T-helper 9 cell (primary cell): ENCODE measurements around the gene SEMA4F.

Experiments used
- DNase-seq: peaks from one replicate; pipeline ENCODE4 v3.0.0-alpha.2; 2020

SEMA4F gene

DNA sequence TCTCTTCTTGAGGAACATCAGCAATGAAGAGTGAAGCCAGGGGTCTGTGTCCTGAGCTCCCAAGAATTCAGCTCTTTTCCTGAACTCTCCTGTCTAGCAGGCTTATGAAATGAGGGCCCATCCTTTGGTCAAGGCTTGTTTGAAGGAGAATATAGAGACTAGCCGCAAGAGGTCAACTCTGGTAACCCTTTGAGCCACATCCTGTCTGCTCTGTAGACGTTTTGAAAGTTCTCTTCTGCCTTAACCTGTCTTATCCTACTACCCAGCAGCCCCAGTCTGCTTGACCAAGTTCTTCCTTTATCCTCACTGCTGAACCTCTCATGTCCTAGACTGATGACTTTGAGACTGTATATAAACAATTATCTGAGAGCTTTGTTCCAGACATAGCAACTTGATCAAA, 5.4 kb downstream of the SEMA4F start:
- no peak for DNase-seq

DNA sequence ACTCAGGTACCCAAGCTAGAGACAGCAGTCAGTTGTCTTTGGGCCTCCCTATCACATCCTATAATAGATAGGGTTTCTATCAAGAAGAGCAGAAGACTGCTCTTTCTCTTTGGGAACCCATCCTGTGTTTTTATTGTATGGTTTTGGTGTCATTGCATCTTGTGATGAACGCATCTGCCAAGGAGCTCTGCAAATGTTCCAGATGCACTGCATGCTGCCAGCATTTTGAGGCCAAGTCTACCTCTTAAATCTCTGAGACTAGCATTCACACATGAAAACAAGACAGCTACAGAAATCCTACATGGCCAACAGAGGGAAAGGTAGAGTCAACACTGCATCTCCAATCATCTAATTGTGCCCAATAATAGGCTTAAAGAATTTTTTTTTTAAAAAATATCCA, 14.0 kb downstream of the SEMA4F start:
- no peak for DNase-seq

DNA sequence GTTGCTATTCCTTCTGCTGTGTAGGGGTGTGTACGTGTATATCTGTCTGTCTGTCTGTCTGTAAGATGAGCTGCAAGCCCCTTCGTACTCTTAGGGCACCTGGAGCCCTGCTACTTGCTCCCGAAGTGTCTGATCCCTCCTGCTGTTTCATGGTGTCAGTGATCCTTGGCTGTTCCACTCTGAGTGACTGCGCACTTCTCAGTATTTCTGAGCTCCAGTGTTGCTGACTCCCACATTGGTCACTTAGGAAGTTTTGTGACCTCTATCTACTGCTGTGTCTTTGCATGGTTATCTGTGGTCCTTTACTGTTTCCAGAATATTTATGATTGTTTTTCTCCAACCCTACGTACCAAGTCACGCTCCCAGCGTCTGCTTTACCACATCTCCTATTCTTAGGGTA, 16.2 kb downstream of the SEMA4F start:
- DNase-seq = no peak

DNA sequence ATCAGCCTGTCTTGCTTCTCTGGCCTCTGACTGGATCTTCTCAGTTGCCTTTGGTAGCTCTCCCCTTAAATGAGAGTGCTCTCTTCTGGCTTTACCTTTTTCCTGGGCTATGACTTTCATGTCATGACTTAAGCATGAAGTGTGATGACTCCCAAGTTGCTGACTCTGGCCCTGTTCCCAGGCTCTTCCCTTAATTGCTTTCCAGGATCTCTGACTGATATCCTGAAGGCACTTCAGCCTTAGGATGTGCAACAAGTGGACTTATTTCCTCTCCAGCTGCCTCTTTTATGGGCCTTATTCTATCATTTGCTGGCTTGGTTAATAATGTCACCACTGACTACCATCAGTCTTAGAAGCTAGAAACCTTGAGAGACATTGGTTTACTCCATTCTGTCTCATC, 17.4 kb downstream of the SEMA4F start:
- DNase-seq = no peak

DNA sequence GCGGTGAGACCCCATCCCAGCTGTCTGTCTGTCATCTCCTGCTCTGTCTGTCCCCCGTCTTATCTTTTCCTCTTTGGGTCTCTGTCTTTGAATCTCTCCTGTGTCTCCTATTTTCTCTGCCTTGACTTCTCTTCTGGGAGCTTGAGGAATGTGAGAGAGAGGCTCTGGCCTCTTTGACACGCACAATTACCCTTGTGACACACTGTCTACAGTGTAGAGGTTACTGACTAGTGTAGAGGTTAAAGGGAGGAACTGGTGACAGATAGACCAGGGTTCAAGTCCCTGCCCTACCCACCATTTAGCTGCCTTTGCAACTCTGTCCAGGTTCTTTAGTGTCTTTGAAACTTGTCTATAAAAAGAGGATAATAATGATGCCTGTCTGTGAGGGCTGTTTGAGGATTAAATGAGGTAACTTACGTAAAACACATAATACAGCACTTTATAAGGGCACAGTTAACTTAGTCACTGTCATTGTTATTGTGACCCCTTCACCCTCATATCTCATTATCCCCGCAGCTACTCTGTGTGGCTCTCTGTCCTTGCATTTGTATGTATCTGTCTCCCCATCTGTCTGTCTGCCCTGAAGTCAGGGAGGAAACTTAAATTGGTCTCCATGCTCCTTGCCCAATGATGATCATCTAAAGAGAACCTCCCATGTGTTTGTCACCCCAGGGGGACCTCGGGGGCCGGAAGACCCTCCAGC, 19.9 kb downstream of the SEMA4F start:
- no peak for DNase-seq

DNA sequence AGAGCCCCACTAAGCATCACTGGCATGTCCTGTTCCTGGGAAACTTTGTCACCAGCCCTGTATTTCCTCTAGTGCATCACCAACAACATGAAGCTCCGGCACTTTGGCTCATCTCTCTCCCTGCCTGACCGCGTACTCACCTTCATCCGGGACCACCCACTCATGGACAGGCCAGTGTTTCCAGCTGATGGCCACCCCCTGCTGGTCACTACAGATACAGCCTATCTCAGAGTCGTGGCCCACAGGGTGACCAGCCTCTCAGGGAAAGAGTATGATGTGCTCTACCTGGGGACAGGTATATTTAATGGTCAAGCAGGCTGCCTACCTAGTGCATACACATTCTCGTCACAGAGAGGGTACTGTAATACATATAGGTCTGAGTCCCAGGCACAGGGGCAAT, 21.0 kb downstream of the SEMA4F start:
- no peak for DNase-seq

DNA sequence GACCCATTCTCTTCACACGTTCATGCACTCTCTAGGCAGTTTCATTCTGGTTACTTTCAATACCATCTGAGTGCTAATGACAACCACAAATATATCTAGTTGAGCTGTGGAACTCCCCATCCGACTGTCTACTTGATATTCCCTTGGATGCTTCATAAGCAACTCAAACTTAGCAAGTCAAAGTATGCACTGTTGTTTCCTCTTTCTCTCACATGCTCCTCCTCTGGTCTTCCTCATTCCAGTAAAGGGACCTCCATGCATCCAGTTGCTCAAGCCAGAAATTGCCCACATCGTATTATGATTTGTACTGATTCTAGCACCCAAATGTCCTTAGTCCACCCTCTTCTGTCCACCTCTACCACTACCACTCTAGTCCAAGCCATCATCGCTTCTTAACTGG, 22.3 kb downstream of the SEMA4F start:
- no peak for DNase-seq

DNA sequence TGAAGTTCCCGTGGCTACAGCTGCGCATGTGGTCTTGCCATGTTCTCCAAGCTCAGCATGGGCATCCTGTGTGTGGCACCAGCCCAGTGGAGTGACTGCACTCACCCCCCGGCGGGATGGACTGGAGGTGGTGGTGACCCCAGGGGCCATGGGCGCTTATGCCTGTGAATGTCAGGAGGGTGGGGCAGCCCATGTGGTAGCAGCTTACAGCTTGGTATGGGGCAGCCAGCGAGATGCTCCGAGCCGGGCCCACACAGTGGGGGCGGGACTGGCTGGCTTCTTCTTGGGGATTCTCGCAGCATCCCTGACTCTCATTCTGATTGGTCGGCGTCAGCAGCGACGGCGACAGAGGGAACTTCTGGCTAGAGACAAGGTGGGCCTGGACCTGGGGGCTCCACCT, 25.6 kb downstream of the SEMA4F start:
- no peak for DNase-seq

DNA sequence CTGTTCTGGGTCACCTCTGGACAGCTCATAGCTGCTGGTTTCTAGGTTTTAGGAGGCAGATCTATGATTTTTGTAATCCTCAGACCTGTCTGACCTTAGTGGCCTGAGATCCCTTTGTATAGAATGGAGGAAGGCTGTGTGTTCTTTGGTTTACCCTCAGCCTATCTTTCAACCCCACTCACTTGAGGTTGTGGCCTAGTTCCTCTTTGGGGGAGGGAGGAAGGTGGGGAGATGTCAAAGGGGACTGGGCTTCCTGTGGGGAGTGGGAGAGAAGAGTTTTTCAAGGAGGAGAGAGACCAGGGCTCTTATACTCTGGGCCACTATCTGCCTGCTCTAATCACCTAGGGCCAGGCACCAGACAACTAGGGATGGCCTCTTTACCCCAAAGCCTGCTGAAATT, 28.5 kb downstream of the SEMA4F start:
- DNase-seq = no peak

DNA sequence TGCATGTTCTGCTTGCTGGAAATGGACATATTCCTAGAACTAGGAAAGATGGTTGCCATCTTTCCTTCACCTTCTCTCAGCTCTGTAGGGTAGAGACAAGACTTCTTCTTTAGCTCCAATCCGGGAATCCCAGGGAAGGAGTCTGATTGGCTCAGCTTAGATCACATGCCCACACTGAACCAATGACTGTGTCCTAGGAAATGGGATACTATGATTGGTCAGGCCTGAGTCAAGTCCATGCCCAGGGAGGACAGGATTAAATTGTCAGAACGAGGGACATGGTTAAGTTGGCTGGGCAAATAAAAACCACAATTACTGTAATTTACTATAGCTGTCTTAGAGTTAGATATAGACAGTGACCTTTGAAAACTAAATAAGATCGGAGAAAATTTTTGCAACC, 31.4 kb downstream of the SEMA4F start:
- no peak for DNase-seq

DNA sequence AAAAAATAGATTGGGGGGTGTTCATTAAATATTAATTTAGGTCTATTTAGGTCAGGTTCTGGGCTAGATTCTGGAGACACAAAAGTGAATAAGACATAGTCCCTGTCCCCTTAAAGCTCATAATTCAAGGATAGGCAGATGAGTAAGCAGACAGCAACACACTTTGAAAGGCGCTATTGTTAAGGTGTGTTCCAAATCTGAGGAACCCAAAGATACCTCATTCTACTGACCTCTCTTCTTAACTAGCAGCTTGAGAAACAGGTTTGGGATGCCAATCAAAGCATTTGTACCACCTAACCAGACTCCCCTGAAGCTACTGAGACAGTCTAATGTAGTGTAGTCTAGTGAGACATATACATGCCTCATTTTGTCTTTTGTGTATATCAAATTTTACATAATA, 34.8 kb downstream of the SEMA4F start:
- no peak for DNase-seq

DNA sequence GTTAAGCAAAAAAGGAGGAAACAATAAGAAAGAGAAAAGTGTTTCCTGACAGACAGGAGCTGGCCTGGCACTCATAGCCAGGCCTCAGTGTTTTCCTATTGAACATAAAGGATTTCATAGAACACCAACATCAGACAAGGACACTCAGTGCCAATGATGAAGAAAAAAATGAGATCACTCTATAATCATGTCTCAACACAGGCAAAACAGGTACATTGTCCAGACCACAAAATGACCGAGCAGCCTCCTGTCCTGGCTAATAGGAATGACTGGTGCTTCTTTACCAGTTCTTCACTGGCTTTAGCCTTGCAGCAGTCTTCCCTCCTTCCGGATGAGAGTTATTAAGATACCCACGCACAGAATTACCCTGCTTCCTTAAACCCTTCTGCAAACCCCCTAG, 35.6 kb downstream of the SEMA4F start:
- DNase-seq = no peak

DNA sequence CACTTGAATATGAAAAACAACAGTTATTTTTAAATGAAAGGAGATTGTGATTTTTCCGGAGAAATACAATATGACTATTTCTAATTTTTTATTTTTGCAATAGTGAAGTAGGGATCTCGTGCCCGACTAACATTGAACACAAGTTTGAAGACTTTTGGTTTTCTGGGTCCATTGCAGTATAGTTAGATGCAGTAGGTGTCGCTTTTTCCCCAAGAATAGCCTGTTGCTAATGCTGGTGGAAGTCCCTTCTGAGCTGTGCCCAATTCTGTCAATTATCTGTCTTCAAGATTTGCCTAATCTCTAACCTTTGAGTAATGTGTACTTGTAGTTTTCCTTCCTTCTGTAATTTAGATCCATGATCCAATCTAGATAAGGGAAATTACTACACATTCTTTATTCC, 36.5 kb downstream of the SEMA4F start:
- DNase-seq = no peak

DNA sequence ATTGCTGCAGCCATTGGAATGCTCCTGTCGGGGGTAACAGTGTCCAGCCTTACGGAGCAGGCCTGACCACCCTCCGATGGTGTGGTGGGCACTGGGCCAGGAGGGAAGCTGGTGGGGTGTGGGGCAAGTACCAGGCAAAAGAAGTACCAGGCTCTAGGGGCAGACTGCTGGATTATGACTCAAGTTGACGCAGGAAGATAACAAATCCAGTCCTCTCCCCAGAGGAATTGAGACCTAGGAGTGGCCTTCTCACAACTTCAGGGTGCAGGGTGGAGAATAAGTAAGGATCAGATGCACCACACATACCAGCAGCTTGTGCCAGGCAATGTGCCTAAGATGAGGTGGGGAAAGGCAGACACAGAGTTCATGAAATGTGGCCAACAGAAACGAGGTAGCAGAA, 37.9 kb downstream of the SEMA4F start:
- DNase-seq = no peak

DNA sequence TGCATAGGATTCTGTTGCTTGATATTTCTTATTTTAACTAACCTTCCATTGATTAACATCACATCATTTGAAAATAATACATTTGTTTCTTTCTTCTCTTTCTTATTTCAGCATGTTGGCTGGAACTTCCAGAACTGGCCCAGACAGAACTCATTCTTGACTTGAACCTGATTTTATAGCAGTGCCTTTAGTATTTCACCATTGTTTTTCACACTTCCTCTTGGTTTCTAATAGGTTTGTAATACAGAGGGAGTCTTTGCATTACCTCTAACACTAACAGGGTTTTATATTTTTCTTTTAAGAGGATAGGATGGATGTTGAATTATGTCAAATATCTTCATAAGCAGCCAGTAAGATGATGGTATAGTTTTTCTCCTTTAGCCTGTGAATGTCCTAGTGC, 39.2 kb downstream of the SEMA4F start:
- DNase-seq = no peak

DNA sequence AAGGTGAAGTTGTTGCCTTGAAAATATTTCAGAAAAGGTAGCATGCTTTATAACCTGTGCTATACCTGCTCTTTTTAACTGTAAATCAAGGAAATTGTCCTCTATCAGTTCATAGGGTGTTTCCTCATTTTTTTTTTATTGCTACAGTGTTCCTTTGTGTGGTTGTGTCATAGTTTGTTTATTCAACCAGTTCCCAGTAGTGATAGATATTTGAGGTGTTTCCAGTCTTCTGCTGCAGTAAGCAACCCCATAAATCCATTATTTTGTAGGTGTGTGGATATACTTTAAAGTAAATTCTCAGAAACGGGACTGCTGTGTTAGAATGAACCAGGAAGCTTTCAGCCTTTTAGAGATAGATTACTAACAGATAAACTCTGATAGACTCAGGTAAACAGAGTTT, 39.6 kb downstream of the SEMA4F start:
- no peak for DNase-seq

DNA sequence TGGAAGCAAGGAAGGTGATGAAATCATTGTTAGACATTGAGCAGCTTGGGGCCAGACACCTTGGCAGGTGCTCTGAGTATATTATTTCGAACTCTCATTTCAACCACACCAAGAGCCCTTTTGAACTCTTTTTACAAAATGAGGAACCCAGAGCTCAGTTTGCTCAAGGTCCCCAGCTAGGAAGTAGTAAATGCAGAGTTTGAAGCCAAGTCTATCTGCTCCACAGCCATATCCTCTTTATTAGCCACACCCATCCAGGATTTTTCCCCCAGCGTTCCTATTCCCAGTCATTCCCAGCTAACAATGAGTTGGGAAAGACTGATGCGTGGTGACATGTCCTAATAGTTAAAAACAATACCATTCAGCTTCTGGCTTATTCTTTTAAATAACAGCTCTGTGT, 40.2 kb downstream of the SEMA4F start:
- no peak for DNase-seq

DNA sequence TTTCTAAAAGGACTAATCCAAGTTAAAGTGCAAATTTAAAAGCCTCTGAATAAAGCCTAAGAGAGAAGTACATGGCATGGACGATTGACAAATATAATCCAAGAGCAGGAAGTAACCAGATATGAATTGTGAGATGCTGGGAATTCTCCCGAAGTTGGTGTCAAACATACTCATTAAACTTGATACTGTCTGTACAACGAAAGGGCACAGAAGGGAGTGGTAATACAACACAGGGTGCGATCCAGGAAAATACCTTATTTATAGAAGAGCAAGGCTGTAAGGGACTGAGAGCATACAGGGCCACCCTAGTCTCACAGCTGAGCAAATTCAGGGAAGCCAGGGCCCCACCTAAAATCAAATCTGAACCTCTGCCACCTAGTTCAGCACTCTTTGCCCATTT, 41.6 kb downstream of the SEMA4F start:
- DNase-seq = no peak

DNA sequence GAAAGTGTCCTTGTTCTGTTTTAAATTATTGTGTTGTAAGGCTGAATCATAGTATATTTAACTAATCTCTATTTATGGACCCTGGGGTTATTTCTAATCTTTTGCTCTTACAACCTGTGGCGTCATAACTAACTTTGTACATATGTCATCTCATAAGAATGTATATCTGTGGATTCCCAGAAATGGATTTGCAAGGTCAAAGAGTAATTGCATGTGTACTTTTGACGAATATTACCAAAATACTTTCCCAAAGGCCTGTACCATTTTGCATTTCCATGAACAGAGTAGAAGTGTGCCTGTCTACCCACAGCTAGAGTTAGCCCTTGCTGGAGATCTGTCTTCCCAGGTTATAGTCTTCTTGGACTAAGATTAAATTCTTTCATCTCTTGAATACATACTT, 42.8 kb downstream of the SEMA4F start:
- DNase-seq = no peak

DNA sequence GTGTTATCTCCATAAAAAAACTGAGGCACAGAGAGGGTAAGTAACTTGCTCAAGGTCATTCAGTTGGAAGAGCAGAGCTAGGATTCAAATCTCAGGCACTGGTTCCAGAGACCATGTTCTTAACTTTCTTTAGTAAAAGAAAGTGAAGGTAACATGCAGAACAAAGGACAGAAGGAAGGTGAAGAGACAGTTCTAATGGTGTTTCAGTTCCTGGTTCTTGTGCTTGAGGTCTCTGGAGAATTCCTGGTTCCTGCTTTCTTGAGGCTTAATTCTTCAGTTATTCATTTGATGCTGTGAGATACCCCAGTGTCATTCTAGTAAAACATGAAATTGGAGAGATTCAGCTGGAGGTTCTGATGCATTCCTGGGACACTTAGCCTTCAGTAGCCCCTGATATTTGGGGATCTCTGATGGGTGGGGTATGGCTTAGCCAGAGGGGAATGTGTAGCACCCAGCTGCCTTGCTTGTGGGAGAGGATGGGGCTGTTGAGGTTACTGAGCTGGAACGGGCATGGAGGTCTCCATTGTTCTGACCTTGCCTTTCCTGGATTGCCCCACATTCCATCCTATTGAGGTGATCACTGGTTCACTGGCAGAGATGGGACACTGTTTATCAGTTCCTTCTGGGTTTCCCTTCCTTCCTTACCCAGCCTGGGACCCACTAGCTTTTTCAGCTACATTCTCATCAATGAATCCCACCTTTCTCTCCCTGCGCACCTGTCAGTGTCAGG, 46.8 kb downstream of the SEMA4F start:
- DNase-seq = no peak

DNA sequence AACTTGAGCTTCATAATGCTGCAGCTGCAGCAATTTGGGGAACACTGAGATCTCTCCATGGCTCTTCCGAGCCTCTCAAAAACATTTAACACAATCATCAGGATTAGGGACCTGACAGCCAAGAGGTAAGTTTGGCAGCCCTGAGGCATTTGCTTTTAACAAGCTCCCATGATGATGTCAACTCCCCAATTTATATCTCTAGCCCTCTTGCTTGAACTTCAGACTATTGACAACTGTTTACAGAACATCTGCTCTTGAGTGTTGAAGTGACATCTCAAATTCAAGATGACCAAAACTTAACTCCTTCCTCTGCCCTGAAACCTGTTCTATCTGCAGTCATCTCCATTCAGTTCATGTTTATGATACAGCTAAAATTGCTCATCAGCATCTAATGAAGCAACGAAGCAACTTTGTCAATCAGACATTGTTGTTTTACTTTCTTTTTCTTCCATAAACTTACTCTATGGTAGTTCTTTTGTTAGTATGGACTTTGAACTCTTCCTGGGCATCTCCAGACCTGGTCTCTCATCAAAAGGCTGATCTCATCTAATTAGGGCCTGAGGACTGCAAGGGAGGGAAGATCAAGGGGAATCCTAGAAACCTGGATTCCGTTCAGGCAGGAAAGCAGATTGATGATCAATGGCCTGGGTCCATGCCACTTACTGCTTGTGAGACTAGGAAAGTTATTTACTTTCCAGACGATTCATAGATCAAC, 48.1 kb downstream of the SEMA4F start:
- no peak for DNase-seq

DNA sequence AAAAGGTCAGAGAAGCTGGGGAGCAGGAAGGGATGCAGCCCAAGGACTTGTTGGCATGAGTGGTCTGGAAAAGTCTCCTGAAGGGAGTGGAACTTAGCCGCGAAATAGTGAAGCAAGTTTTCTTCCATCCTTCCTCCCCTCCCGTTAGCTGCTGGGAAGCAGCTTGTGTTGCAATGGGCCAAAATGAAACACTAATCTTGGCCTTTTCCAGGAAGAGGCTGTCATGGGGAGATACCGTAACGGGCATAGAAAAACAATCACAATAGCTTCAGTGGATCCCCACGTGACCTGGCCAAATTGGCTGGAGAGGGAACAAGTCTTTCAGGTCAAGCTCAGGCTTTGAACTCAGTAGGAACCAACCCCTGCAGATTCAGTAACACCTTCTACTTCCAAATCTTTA, 49.3 kb downstream of the SEMA4F start:
- DNase-seq = no peak

DNA sequence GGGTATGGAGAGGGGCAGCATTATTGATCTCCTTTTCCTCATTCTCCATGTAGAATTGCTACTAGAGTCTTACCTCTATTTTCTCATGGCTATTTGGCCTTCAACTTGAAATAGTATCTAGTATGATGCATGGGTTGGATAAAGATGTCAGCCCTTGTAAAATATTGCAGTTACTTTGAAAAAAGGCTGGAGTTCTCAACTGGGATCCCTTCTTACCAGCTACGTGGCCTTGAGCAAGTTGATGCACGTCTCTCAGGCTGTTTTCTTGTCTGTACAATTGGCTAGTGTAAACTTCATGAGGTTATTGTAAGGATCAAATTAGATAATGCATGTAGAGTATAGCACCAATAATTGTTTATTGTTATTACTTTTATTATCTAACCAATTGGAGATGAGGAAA, 50.2 kb downstream of the SEMA4F start:
- DNase-seq = no peak

DNA sequence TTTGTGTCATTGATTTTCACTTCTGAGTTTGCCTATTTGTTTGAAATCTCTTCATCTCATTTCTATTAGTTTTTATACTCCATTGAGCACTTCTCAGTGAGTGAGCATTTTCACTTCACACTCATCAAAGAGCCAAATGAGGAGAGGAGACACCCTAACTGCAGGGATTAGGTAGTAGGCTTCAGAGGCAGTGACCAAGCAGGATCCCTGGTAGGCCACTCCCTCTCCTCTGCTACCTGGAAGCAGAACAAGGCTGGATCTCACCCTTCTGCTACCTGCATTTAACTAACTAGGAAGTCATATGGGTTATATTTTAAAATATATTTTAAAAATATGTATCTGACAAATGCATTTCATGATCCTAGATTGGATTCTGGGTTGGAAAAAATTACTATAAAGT, 52.7 kb downstream of the SEMA4F start:
- no peak for DNase-seq
